CD4-positive, alpha-beta T cell (primary cell): ENCODE results near the gene SLCO4A1. TPM values are rescaled to one million over a fixed set of nuclear protein-coding genes. Genes with fewer than 3 reads are reported as not detected.

Source experiments
- ATAC-seq: fragments of 200-7000 bp; cut with Tn5 transposase; one replicate; pipeline ENCODE4 v1.10.0; 2022; ENCODE audit warnings: mild to moderate bottlenecking; ENCODE audit not compliant: poor library complexity
- CTCF ChIA-PET: fragments of 350-600 bp; sonication (Branson Sonifier 250); formaldehyde crosslinking; loops from one replicate; lab custom pipeline; 2021; ENCODE audit warnings: antibody characterized with exemption, inconsistent platforms; lab: Charles Lee
- POLR2A ChIA-PET: fragments of 350-600 bp; sonication (Branson Sonifier 250); formaldehyde crosslinking; loops from one replicate; lab custom pipeline; 2021; ENCODE audit warnings: antibody characterized with exemption, inconsistent platforms; lab: Charles Lee
- DNase-seq, 14 experiments: peaks; one replicate each; pipeline ENCODE4 v3.0.0-alpha.2; 2013 to 2020; ENCODE audit warnings: mixed read lengths in 2 of 14
- H3K27ac ChIP-seq, 2 donors: one replicate each; pipeline versions ENCODE4 v1.5.1 to v1.7.0; 2013; ENCODE audit warnings: low read length in 2 of 2, low read depth in 1 of 2, mild to moderate bottlenecking in 1 of 2
- H3K27me3 ChIP-seq, 2 experiments: 1 replicate in 1 of 2; 2 replicates in 1 of 2; pipeline versions ENCODE4 v1.6.1 to v1.7.0; 2013; ENCODE audit warnings: low read length in 2 of 2, control low read depth in 1 of 2, mild to moderate bottlenecking in 1 of 2, moderate library complexity in 1 of 2; ENCODE audit not compliant: insufficient read depth in 2 of 2, control insufficient read depth in 1 of 2
- H3K36me3 ChIP-seq: one replicate; pipeline ENCODE4 v1.6.1; 2013; ENCODE audit warnings: low read length, control low read depth; ENCODE audit not compliant: insufficient read depth
- H3K4me1 ChIP-seq: one replicate; pipeline ENCODE4 v1.6.1; 2013; ENCODE audit warnings: low read length, control low read depth; ENCODE audit not compliant: insufficient read depth
- H3K4me3 ChIP-seq: one replicate; pipeline ENCODE4 v1.5.1; 2013; ENCODE audit warnings: mild to moderate bottlenecking, low read length, moderate library complexity
- H3K9me3 ChIP-seq, 2 experiments: 1 replicate in 1 of 2; 2 replicates in 1 of 2; pipeline versions ENCODE4 v1.6.1 to v1.7.0; 2013; ENCODE audit warnings: low read length in 2 of 2, mild to moderate bottlenecking in 2 of 2, control low read depth in 1 of 2, moderate library complexity in 1 of 2; ENCODE audit not compliant: control insufficient read depth in 1 of 2, insufficient read depth in 1 of 2
- H3K27ac Mint-ChIP-seq: one replicate; pipeline ENCODE4 v1.8.0; 2020; ENCODE audit warnings: mixed read lengths
- H3K27me3 Mint-ChIP-seq: one replicate; pipeline ENCODE4 v1.8.0; 2021; ENCODE audit warnings: mixed read lengths
- H3K36me3 Mint-ChIP-seq: one replicate; pipeline ENCODE4 v1.8.0; 2021; ENCODE audit warnings: low read depth, mixed read lengths
- H3K4me1 Mint-ChIP-seq: one replicate; pipeline ENCODE4 v1.8.0; 2021; ENCODE audit warnings: low read depth, mixed read lengths
- H3K4me3 Mint-ChIP-seq: one replicate; pipeline ENCODE4 v1.8.0; 2020; ENCODE audit warnings: mild to moderate bottlenecking, mixed read lengths
- H3K9me3 Mint-ChIP-seq: one replicate; pipeline ENCODE4 v1.8.0; 2020; ENCODE audit warnings: mixed read lengths
- CTCF ChIP-seq: fragments of 200-600 bp; IDR thresholded peaks from one replicate; pipeline ENCODE4 v1.8.0; 2022; ENCODE audit warnings: antibody characterized with exemption, mild to moderate bottlenecking
- intact Hi-C, 2 experiments: fragments of 100-400 bp; cut with DNase I in 1 of 2; cut with micrococcal nuclease in 1 of 2; formaldehyde crosslinking; loops; one replicate each; pipeline versions ENCODE4 v1.15.1 to v1.9.0; 2023 to 2025; cut with DNase I, micrococcal nuclease
- total RNA-seq, 174 experiments: library from RNA in 2 of 174; stranded (reverse) in 2 of 174; gene quantifications; one replicate each; pipeline ENCODE4 v1.2.3 and lab custom pipeline; 2021 to 2026

The SLCO4A1 gene
- total RNA-seq, 2 experiments from 2014 or later: 2.3 to 2.5 TPM

GRCh38 chr20:62705627-62706026, 63.3 kb downstream of the SLCO4A1 start:
- TF ChIP-seq CTCF: no peak
- Mint-ChIP-seq H3K4me3 (no peak overlapping the region), H3K27ac (no peak overlapping the region), H3K4me1 (peaks cover 10% of the 10 kb centered on the region), H3K9me3 (no peaks in the 10 kb centered on the region), H3K27me3 (peaks cover 14% of the 10 kb centered on the region), H3K36me3 (no peaks in the 10 kb centered on the region)
- peaks cover 0 to 17% of the 10 kb centered on the region in 2 experiments for H3K9me3 ChIP-seq
- peaks cover 23% of the 10 kb centered on the region for H3K4me1 ChIP-seq
- no peak overlapping the region for H3K4me3 ChIP-seq
- DNase-seq: no peak
- ChIA-PET CTCF (interaction anchor here (0.8 kb wide), 1 partner anchor 18 kb away, joined by 3 read pairs; no protein-coding TSS in a partner anchor), POLR2A (no interaction called here)
- no peak for ATAC-seq
- H3K27ac ChIP-seq: no peak overlapping the region
- H3K27me3 ChIP-seq: peaks cover 20 to 26% of the 10 kb centered on the region in 2 experiments
- H3K36me3 ChIP-seq: no peaks in the 10 kb centered on the region
- intact Hi-C loops: no loop called here

- Mint-ChIP-seq H3K9me3 (no peaks in the 10 kb centered on the region), H3K4me1 (peaks cover 10% of the 10 kb centered on the region), H3K36me3 (no peaks in the 10 kb centered on the region), H3K4me3 (no peak overlapping the region), H3K27me3 (peaks cover 14% of the 10 kb centered on the region), H3K27ac (no peak overlapping the region)
- ChIA-PET POLR2A (no interaction called here), CTCF (interaction anchor here (0.8 kb wide), 1 partner anchor 17 kb away, joined by 3 read pairs; no protein-coding TSS in a partner anchor)
- DNase-seq (no peak), ATAC-seq (no peak)
- Histone ChIP-seq H3K36me3 (no peaks in the 10 kb centered on the region), H3K4me1 (peaks cover 29% of the 10 kb centered on the region), H3K27ac (no peak overlapping the region), H3K9me3 (peaks cover 0 to 17% of the 10 kb centered on the region in 2 experiments), H3K4me3 (no peak overlapping the region), H3K27me3 (peaks cover 20 to 29% of the 10 kb centered on the region in 2 experiments)
- intact Hi-C loops: no loop called here
- TF ChIP-seq CTCF: no peak
Observed at GRCh38 chr20:62706344-62706743, 64.0 kb downstream of the SLCO4A1 start.

GRCh38 chr20:62706857-62707256, 64.6 kb downstream of the SLCO4A1 start:
- Mint-ChIP-seq H3K36me3 (no peaks in the 10 kb centered on the region), H3K27me3 (peaks cover 14% of the 10 kb centered on the region), H3K9me3 (no peaks in the 10 kb centered on the region), H3K4me3 (peak overlapping the region; percentile 56), H3K4me1 (peaks cover 10% of the 10 kb centered on the region), H3K27ac (no peak overlapping the region)
- ChIA-PET CTCF (no interaction called here), POLR2A (no interaction called here)
- peaks cover 20 to 29% of the 10 kb centered on the region in 2 experiments for H3K27me3 ChIP-seq
- H3K36me3 ChIP-seq: no peaks in the 10 kb centered on the region
- no peak for ATAC-seq
- no peak overlapping the region for H3K27ac ChIP-seq
- intact Hi-C loops: no loop called here
- H3K4me1 ChIP-seq: peaks cover 29% of the 10 kb centered on the region
- peaks cover 0 to 17% of the 10 kb centered on the region in 2 experiments for H3K9me3 ChIP-seq
- no peak for DNase-seq
- TF ChIP-seq CTCF: no peak
- no peak overlapping the region for H3K4me3 ChIP-seq
